Epithelial cell of esophagus (primary cell): ENCODE results near the gene PKD1L1.

Experiments used
- DNase-seq: peaks from one replicate; pipeline ENCODE4 v3.0.0; 2010; ENCODE audit warnings: low read depth
- H3K4me3 ChIP-seq: 2 replicates; pipeline ENCODE4 v1.5.1; 2011; ENCODE audit warnings: mild to moderate bottlenecking, low read length, control low read depth
- CTCF ChIP-seq: IDR thresholded peaks from 2 replicates; pipeline ENCODE4 v1.5.1; 2011; ENCODE audit warnings: low read depth, mild to moderate bottlenecking, low read length, control low read depth, inconsistent platforms; ENCODE audit not compliant: insufficient read depth; ENCODE audit errors: missing control alignments

PKD1L1 gene

GRCh38 chr7:47743965-47744591, 204.2 kb downstream of the PKD1L1 start:
- TF ChIP-seq CTCF = no peak
- DNase-seq = no peak
- H3K4me3 ChIP-seq = no peak overlapping the region

- no peak overlapping the region for H3K4me3 ChIP-seq
- TF ChIP-seq CTCF = no peak
- no peak for DNase-seq
These were observed 206.3 kb downstream of the PKD1L1 start for GRCh38 chr7:47741984-47742383.

GRCh38 chr7:47739891-47740290, 208.4 kb downstream of the PKD1L1 start:
- no peak overlapping the region for H3K4me3 ChIP-seq
- DNase-seq = no peak
- TF ChIP-seq CTCF = no peak

- no peak overlapping the region for H3K4me3 ChIP-seq
- TF ChIP-seq CTCF = no peak
- DNase-seq = no peak
These were observed 208.9 kb downstream of the PKD1L1 start for GRCh38 chr7:47739301-47739875.

- no peak overlapping the region for H3K4me3 ChIP-seq
- no peak for DNase-seq
- no peak for TF ChIP-seq CTCF
These were observed 209.6 kb downstream of the PKD1L1 start for GRCh38 chr7:47738563-47739166.

GRCh38 chr7:47737601-47738000, 210.7 kb downstream of the PKD1L1 start:
- no peak for TF ChIP-seq CTCF
- H3K4me3 ChIP-seq = no peak overlapping the region
- DNase-seq = no peak
